Adrenal gland (tissue), 12 donors: ENCODE measurements around the gene ARHGAP8. TPM values are rescaled to one million over a fixed set of nuclear protein-coding genes. Genes with fewer than 3 reads are reported as not detected.

ENCODE experiments used
- polyA plus RNA-seq, 3 donors: library from polyadenylated mRNA; stranded (reverse); fragments of 200-250 nt in 2 of 3; fragments of 350-450 nt in 1 of 3; fragmentation: Illumina TruSeq in 1 of 3; extraction: RNeasy Lipid Tissue Mini Kit (QIAGEN cat#74804) in 1 of 3; gene quantifications; one replicate each; pipeline ENCODE4 v1.2.3, GENCODE V29; 2013 to 2014
- total RNA-seq, 9 donors: library from RNA; depleted of rRNA in 4 of 9; stranded (reverse); fragments of >200 nt in 4 of 9; fragments of 120-200 nt in 1 of 9; fragmentation: NEBNext Ultra II Directional in 1 of 9; extraction: Animal tissue kit (Norgen Biotek cat#: 25700) in 1 of 9; gene quantifications; one replicate each; pipeline versions ENCODE4 v1.1.0 to v1.2.4, GENCODE V29; 2013 to 2023
- donor health status: healthy with polysubstance abuse.
- donor health status: Bipolar disorder and iron deficiency.
- donor health status: DM: yes; HTN: yes; CAD: no.
- donor health status: DM: no; HTN: no; CAD: no.
- donor health status: DM: no; HTN: no; CAD: no.
- donor health status: DM: yes; HTN: yes; CAD: no.

ARHGAP8 gene
- total and polyA plus RNA-seq, 12 donors: 0.12 to 17.8 (median 1.1) TPM

Other genes starting within 250 kb of the ARHGAP8 start
- 10 to 100 TPM in 5 of 9 donors, 1 to 10 TPM in 4; 6.6 to 19.4 (median 11.4) TPM for gene PRR5, start 50.4 kb upstream of the ARHGAP8 start, total RNA-seq
- gene PRR5, start 50.4 kb upstream of the ARHGAP8 start, polyA plus RNA-seq: 10 to 100 TPM in 2 of 3 donors, 1 to 10 TPM in 1; 1.7 to 21.4 (median 19.7) TPM